NCI-H1105 (cell line): ENCODE results near the gene AP1M1.

ENCODE experiments used
- DNase-seq: peaks from one replicate; lab custom pipeline; 2025; lab: John Stamatoyannopoulos, UW

The AP1M1 gene

GRCh38 chr19:16185123-16185767 is 12.5 kb upstream of the AP1M1 start, which contains the start of gene FAM32A:
Gene FAM32A (plus strand): TSS chr19:16185410. CDS start chr19:16185443, 33 bp downstream.
- peak; percentile 98 for DNase-seq

GRCh38 chr19:16185768-16186123 is 12.0 kb upstream of the AP1M1 start:
- peak; percentile 22 for DNase-seq

- DNase-seq, result no peak
Observed at GRCh38 chr19:16188521-16188920, 9.2 kb upstream of the AP1M1 start.

- no peak for DNase-seq
Observed at GRCh38 chr19:16190198-16190597, 7.5 kb upstream of the AP1M1 start.

- no peak for DNase-seq
Observed at GRCh38 chr19:16190736-16191135, 7.0 kb upstream of the AP1M1 start.

- DNase-seq, result no peak
Observed at GRCh38 chr19:16191216-16191908, 6.3 kb upstream of the AP1M1 start.

GRCh38 chr19:16193466-16193865 is 4.2 kb upstream of the AP1M1 start:
- DNase-seq, result no peak

GRCh38 chr19:16197188-16197621 is 506 bp upstream of the AP1M1 start:
- no peak for DNase-seq

GRCh38 chr19:16198370-16198651 is 600 bp downstream of the AP1M1 start:
- no peak for DNase-seq

- DNase-seq, result no peak
Observed at GRCh38 chr19:16199275-16199932, 1.7 kb downstream of the AP1M1 start.

GRCh38 chr19:16200038-16201010 is 2.6 kb downstream of the AP1M1 start:
- no peak for DNase-seq

- no peak for DNase-seq
Observed at GRCh38 chr19:16201011-16201391, 3.3 kb downstream of the AP1M1 start.

GRCh38 chr19:16202320-16203255 is 4.9 kb downstream of the AP1M1 start:
- no peak for DNase-seq

GRCh38 chr19:16203256-16204004 is 5.7 kb downstream of the AP1M1 start:
- no peak for DNase-seq

GRCh38 chr19:16204005-16204294 is 6.2 kb downstream of the AP1M1 start:
- DNase-seq, result no peak

GRCh38 chr19:16205205-16206045 is 7.7 kb downstream of the AP1M1 start:
- no peak for DNase-seq

- DNase-seq, result no peak
Observed at GRCh38 chr19:16206046-16206605, 8.4 kb downstream of the AP1M1 start.

- no peak for DNase-seq
Observed at GRCh38 chr19:16206637-16207036, 8.9 kb downstream of the AP1M1 start.

- DNase-seq, result no peak
Observed at GRCh38 chr19:16207063-16207462, 9.4 kb downstream of the AP1M1 start.
